B cell (primary cell): Measurements from ENCODE around the gene BCL2L13. TPM values are rescaled to one million over a fixed set of nuclear protein-coding genes. Genes with fewer than 3 reads are reported as not detected.
"Not testable (repeated sequence)": the region's sequence is repeated elsewhere in the genome, so short reads cannot be mapped to it uniquely, and the experiment has no call there.

Experiments
- ATAC-seq: fragments of 200-7000 bp; cut with Tn5 transposase; one replicate; pipeline ENCODE4 v1.10.0; 2021; ENCODE audit warnings: low read depth, mild to moderate bottlenecking, moderate number of reproducible peaks, moderate library complexity
- CTCF ChIA-PET: fragments of 350-600 bp; sonication (Branson Sonifier 250); formaldehyde crosslinking; loops from one replicate; lab custom pipeline; 2021; ENCODE audit warnings: antibody characterized with exemption, inconsistent platforms; lab: Charles Lee
- POLR2A ChIA-PET: fragments of 350-600 bp; sonication (Branson Sonifier 250); formaldehyde crosslinking; loops from one replicate; lab custom pipeline; 2021; ENCODE audit warnings: antibody characterized with exemption; lab: Charles Lee
- DNase-seq: peaks from one replicate; pipeline ENCODE4 v3.0.0; 2013
- H2AFZ ChIP-seq: 2 replicates; pipeline ENCODE4 v1.6.1; 2012; ENCODE audit warnings: mild to moderate bottlenecking, low read depth, low read length; ENCODE audit not compliant: insufficient read depth, poor library complexity, severe bottlenecking
- H3K27ac ChIP-seq, 2 donors: 1 replicate in 1 of 2; 2 replicates in 1 of 2; pipeline ENCODE4 v1.5.1; 2012 to 2013; ENCODE audit warnings: low read length in 2 of 2, mild to moderate bottlenecking in 2 of 2, moderate library complexity in 1 of 2
- H3K27me3 ChIP-seq, 4 experiments: fragments of 200-600 bp in 1 of 4; sonication (generic) in 1 of 4; replicated peaks in 1 of 4; 1 replicate in 2 of 4; 2 replicates in 2 of 4; pipeline versions ENCODE4 v1.6.1 to v1.7.0; 2013 to 2016; ENCODE audit warnings: low read length in 3 of 4, mild to moderate bottlenecking in 2 of 4, mixed read lengths in 1 of 4, moderate library complexity in 1 of 4; ENCODE audit not compliant: insufficient read depth in 4 of 4, control insufficient read depth in 3 of 4; ENCODE audit errors: control extremely low read depth in 1 of 4
- H3K36me3 ChIP-seq, 2 experiments: replicated peaks in 1 of 2; 1 replicate in 1 of 2; 2 replicates in 1 of 2; pipeline versions ENCODE4 v1.6.1 to v1.7.1; 2013; ENCODE audit warnings: low read length in 1 of 2; ENCODE audit not compliant: insufficient read depth in 2 of 2, control insufficient read depth in 1 of 2; ENCODE audit errors: control extremely low read depth in 1 of 2, extremely low read depth in 1 of 2
- H3K4me1 ChIP-seq, 2 donors: fragments of 200-600 bp in 1 of 2; sonication (generic) in 1 of 2; 1 replicate in 1 of 2; 2 replicates in 1 of 2; pipeline versions ENCODE4 v1.5.1 to v1.6.1; 2013 to 2017; ENCODE audit warnings: low read length in 2 of 2; ENCODE audit not compliant: control insufficient read depth in 2 of 2, insufficient read depth in 2 of 2
- H3K4me2 ChIP-seq: replicated peaks from 2 replicates; pipeline ENCODE3; 2012; ENCODE audit warnings: mild to moderate bottlenecking, low read depth, low read length; ENCODE audit not compliant: poor library complexity, severe bottlenecking
- H3K4me3 ChIP-seq, 5 experiments: fragments of 200-600 bp in 1 of 5; sonication (generic) in 1 of 5; 1 replicate in 3 of 5; 2 replicates in 2 of 5; pipeline versions ENCODE4 v1.5.1 to v1.7.0; 2011 to 2016; ENCODE audit warnings: low read length in 4 of 5, mild to moderate bottlenecking in 4 of 5, low read depth in 2 of 5, control low read depth in 1 of 5, moderate library complexity in 1 of 5; ENCODE audit not compliant: insufficient read depth in 1 of 5; ENCODE audit errors: control extremely low read depth in 1 of 5, extremely low read depth in 1 of 5
- H3K79me2 ChIP-seq: fragments of 200-600 bp; sonication (generic); one replicate; pipeline ENCODE4 v1.6.0; 2016; ENCODE audit warnings: low read length; ENCODE audit not compliant: control insufficient read depth, insufficient read depth
- H3K9ac ChIP-seq: fragments of 200-600 bp; sonication (generic); 2 replicates; pipeline ENCODE4 v1.6.1; 2017; ENCODE audit warnings: mild to moderate bottlenecking, low read length, moderate library complexity
- H3K9me3 ChIP-seq, 3 donors: one replicate each; pipeline versions ENCODE4 v1.6.1 to v1.7.1; 2013; ENCODE audit warnings: low read length in 2 of 3; ENCODE audit not compliant: control insufficient read depth in 2 of 3, insufficient read depth in 1 of 3; ENCODE audit errors: control extremely low read depth in 1 of 3
- H4K20me1 ChIP-seq: 2 replicates; pipeline ENCODE4 v1.6.0; 2012; ENCODE audit warnings: mild to moderate bottlenecking, low read length; ENCODE audit not compliant: insufficient read depth, control insufficient read depth, poor library complexity, severe bottlenecking
- H3K27ac Mint-ChIP-seq: one replicate; pipeline ENCODE4 v1.8.0; 2021; ENCODE audit warnings: mixed read lengths
- H3K27me3 Mint-ChIP-seq: one replicate; pipeline ENCODE4 v1.8.0; 2021; ENCODE audit warnings: mixed read lengths
- H3K4me1 Mint-ChIP-seq: one replicate; pipeline ENCODE4 v1.8.0; 2021; ENCODE audit warnings: mixed read lengths
- H3K4me3 Mint-ChIP-seq: one replicate; pipeline ENCODE4 v1.8.0; 2021; ENCODE audit warnings: mixed read lengths
- H3K9me3 Mint-ChIP-seq: one replicate; pipeline ENCODE4 v1.8.0; 2022; ENCODE audit warnings: mixed read lengths; ENCODE audit not compliant: insufficient read depth
- CTCF ChIP-seq: fragments of 200-600 bp; IDR thresholded peaks from one replicate; pipeline ENCODE4 v1.8.0; 2022; ENCODE audit warnings: antibody characterized with exemption, mild to moderate bottlenecking
- EZH2 ChIP-seq: IDR thresholded peaks from 2 replicates; pipeline ENCODE4 v1.6.1; 2012; ENCODE audit warnings: borderline replicate concordance, low read depth, mild to moderate bottlenecking, moderate library complexity, low read length; ENCODE audit not compliant: insufficient read depth, poor library complexity, severe bottlenecking
- WGBS: methylation state at CpG from one replicate; pipeline ENCODE4 v1.1.5; 2013; ENCODE audit warnings: missing lambda C conversion rate; ENCODE audit not compliant: insufficient coverage; 5-methylcytosine and 5-hydroxymethylcytosine counted together
- intact Hi-C: fragments of 100-400 bp; cut with micrococcal nuclease; formaldehyde crosslinking; loops from one replicate; pipeline ENCODE4 v1.10.0; 2022
- polyA plus RNA-seq: library from polyadenylated mRNA; depleted of rRNA; stranded (reverse); fragments of >200 nt; gene quantifications from 2 replicates; pipeline ENCODE4 v1.2.3, GENCODE V29; 2012
- total RNA-seq, 2 donors: library from RNA; stranded (reverse); fragments of 120-200 nt in 1 of 2; gene quantifications; 1 replicate in 1 of 2; 2 replicates in 1 of 2; pipeline versions ENCODE4 v1.2.3 to v1.2.4, GENCODE V29; 2013 to 2022

BCL2L13 gene
- total and polyA plus RNA-seq, 2 donors (not counting 1 experiment from before 2014, with no cell fraction given) = 19.2 to 29.9 TPM

GRCh38 chr22:17694752-17695151 lies 56.2 kb downstream of the BCL2L13 start:
- H3K4me2 ChIP-seq = no peak overlapping the region
- H2AFZ ChIP-seq = no peak overlapping the region
- 100% methylated on average over 3 of the region's 6 CpGs for WGBS
- H3K79me2 ChIP-seq = no peaks in the 10 kb centered on the region
- ChIA-PET POLR2A (no interaction called here), CTCF (no interaction called here)
- Mint-ChIP-seq H3K27ac (no peak overlapping the region), H3K4me1 (no peaks in the 10 kb centered on the region), H3K9me3 (no peaks in the 10 kb centered on the region), H3K27me3 (no peaks in the 10 kb centered on the region), H3K4me3 (no peak overlapping the region)
- peaks cover 4 to 31% of the 10 kb centered on the region in 2 experiments for H3K36me3 ChIP-seq
- H3K27ac ChIP-seq = no peak overlapping the region
- H3K4me1 ChIP-seq = no peaks in the 10 kb centered on the region
- DNase-seq = no peak
- H3K4me3 ChIP-seq = no peak overlapping the region
- intact Hi-C loops = no loop called here
- no peaks in the 10 kb centered on the region for H4K20me1 ChIP-seq
- no peaks in the 10 kb centered on the region for H3K9me3 ChIP-seq
- ATAC-seq = no peak
- no peaks in the 10 kb centered on the region for H3K27me3 ChIP-seq
- TF ChIP-seq CTCF = no peak
- no peak for TF ChIP-seq EZH2
- no peak overlapping the region for H3K9ac ChIP-seq

- intact Hi-C loops = no loop called here
- ChIA-PET POLR2A (no interaction called here), CTCF (no interaction called here)
- Histone ChIP-seq H3K27me3 (no peaks in the 10 kb centered on the region), H3K4me2 (no peak overlapping the region), H4K20me1 (no peaks in the 10 kb centered on the region), H3K4me1 (no peaks in the 10 kb centered on the region), H3K79me2 (no peaks in the 10 kb centered on the region), H3K36me3 (peaks cover 4 to 29% of the 10 kb centered on the region in 2 experiments), H3K4me3 (no peak overlapping the region), H2AFZ (no peak overlapping the region), H3K27ac (no peak overlapping the region), H3K9me3 (no peaks in the 10 kb centered on the region), H3K9ac (no peak overlapping the region)
- no CpG with 5 or more reads among the region's 5 CpGs for WGBS
- Mint-ChIP-seq H3K27me3 (no peaks in the 10 kb centered on the region), H3K9me3 (no peaks in the 10 kb centered on the region), H3K27ac (no peak overlapping the region), H3K4me1 (no peaks in the 10 kb centered on the region), H3K4me3 (no peak overlapping the region)
- ATAC-seq (no peak), DNase-seq (no peak)
- TF ChIP-seq EZH2 (no peak), CTCF (no peak)
Observed at GRCh38 chr22:17695986-17696385, 57.4 kb downstream of the BCL2L13 start.

GRCh38 chr22:17697196-17697595 lies 58.6 kb downstream of the BCL2L13 start:
- H3K4me3 Mint-ChIP-seq, H3K9ac ChIP-seq, intact Hi-C loops, H3K27me3 ChIP-seq, H3K4me1 ChIP-seq, H3K27ac Mint-ChIP-seq, CTCF ChIA-PET, POLR2A ChIA-PET, ATAC-seq, H3K79me2 ChIP-seq, H3K9me3 Mint-ChIP-seq, H2AFZ ChIP-seq, H3K27ac ChIP-seq, H3K4me3 ChIP-seq, H3K27me3 Mint-ChIP-seq, DNase-seq, H3K4me1 Mint-ChIP-seq, H3K9me3 ChIP-seq, H3K4me2 ChIP-seq, H4K20me1 ChIP-seq: not testable (repeated sequence)
- peaks cover 4 to 29% of the 10 kb centered on the region in 2 experiments for H3K36me3 ChIP-seq
- WGBS = 88% methylated on average over 4 of the region's 10 CpGs
